NCI-H2171 treated with DMSO at 0.1 percent for 48 hours (cell line): Measurements from ENCODE around the gene SLC6A14.

Experiments used
- DNase-seq: peaks from one replicate; lab custom pipeline; 2025; lab: John Stamatoyannopoulos, UW

Gene SLC6A14, protein sequence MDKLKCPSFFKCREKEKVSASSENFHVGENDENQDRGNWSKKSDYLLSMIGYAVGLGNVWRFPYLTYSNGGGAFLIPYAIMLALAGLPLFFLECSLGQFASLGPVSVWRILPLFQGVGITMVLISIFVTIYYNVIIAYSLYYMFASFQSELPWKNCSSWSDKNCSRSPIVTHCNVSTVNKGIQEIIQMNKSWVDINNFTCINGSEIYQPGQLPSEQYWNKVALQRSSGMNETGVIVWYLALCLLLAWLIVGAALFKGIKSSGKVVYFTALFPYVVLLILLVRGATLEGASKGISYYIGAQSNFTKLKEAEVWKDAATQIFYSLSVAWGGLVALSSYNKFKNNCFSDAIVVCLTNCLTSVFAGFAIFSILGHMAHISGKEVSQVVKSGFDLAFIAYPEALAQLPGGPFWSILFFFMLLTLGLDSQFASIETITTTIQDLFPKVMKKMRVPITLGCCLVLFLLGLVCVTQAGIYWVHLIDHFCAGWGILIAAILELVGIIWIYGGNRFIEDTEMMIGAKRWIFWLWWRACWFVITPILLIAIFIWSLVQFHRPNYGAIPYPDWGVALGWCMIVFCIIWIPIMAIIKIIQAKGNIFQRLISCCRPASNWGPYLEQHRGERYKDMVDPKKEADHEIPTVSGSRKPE

GRCh38 chrX:116436358-116436816 is at the start of gene SLC6A14:
TSS of gene SLC6A14 (plus strand) at chrX:116436606. CDS start at chrX:116436710, 104 bp downstream.
- no peak for DNase-seq

DNA sequence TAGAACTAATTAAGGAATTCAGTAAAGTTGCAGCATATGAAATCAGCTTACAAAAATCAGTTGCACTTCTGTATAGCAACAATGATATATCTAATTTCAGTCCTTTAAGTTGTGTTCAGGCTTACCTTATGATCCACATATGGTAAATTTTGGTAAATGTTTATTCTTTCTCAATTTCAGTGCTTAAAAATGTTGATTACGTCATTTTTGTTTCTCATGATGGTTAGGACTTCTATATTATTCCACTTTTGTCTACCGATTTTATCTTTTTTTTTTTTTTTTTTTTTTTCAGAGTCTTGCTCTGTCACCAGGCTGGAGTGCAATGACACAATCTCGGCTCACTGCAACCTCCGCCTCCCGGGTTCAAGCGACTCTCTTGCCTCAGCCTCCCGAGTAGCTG is 40.7 kb upstream of the SLC6A14 start:
- no peak for DNase-seq

GRCh38 chrX:116399681-116400080 is 36.7 kb upstream of the SLC6A14 start:
- DNase-seq, result no peak

DNA sequence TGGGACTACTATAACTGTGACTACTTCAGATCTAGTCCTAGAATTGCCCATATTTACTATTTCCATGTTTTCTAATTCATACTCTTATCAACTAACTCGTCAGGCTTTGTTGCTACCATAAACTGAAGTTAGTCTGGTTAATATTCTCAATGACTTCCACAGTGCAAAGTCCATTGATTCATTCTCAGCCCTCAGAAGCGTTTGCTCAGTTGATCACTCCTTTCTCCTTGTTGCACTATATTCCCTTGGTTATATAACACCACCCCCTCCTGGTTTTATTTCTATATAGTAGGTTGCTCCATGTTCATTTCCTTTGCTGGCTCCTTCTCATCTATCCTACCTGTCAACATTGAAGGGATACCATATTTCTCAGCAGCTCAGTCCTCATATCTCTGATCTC is 27.2 kb upstream of the SLC6A14 start:
- DNase-seq, result no peak

DNA sequence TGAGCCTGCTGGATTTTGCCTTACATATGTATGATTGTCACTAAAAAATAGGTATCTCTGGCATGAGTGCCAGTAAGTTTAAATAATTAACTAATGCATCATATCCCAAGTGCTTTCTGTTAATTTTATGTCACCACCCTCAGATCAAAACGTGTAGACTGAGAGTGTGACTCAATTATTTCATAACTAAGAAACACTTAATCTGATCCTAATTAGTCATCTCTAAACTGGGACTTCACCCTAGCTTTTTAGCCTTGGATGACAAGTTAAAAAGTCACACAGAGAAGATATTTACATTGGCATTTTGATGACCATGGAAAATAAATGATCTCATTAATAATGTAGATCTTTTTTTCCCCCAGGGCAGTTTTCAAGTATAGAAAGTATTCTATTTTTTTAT is 23.1 kb upstream of the SLC6A14 start:
- no peak for DNase-seq

- no peak for DNase-seq
Measured at GRCh38 chrX:116417214-116417613, 19.2 kb upstream of the SLC6A14 start.

DNA sequence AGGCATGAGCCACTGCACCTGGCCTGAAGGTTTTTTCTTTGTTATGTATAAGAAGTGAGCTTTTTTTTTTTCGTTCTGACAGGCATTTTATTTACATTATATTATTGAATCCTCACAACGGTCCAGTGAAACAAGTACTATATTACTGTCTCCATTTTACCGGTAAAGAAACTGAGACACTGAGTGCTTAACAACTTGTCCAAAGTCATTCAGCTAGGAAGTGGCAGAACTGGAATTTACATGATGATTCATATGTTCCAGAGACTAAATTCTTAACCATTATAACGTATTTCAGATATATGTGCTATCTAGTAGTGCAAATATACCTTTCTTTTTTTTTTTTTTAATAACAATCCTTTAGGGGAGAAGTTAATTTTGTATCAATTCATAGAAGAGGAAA is 18.4 kb upstream of the SLC6A14 start:
- DNase-seq, result no peak

DNA sequence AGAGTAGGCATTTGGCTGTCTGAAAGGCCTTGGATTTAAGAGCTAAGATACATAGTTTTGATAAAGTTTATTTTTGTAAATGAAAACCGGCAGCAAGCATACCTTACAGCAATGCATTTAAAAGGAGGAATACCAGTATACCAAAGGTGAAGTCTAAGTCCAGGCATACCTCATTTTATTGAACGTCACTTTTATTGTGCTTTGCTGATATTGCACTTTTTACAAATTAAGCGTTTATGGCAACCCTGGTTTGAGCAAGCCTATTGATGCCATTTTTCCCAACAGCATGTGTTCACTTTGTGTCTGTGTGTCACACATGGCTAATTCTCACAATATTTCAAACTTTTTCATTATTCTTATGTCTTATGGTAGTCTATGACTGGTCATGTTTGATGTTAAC is 8.4 kb upstream of the SLC6A14 start:
- DNase-seq, result no peak

- DNase-seq, result no peak
Measured at GRCh38 chrX:116435597-116435996, 809 bp upstream of the SLC6A14 start.

DNA sequence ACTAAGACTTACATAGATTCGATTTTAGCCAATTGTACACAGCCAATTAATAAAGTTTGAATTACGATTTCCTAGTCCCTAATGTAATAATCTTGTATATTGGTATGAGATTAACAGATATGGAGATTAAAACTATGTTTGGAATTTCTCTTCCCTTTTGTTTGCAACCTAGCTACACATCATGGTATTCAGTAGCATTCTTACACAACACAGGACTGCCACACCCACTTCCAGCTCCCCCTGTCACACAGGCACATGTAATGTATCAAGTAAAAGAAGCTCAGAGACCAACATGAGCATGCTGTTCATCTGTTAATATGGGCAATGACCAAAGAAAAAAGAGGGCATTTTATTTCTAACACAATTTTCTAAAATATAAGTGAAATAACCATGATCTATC is 12.8 kb downstream of the SLC6A14 start:
- no peak for DNase-seq

- no peak for DNase-seq
Measured at GRCh38 chrX:116462822-116463221, 26.4 kb downstream of the SLC6A14 start, which contains the start of gene CT83. TSS of gene CT83 (minus strand) at chrX:116462976. CDS start at chrX:116462856, 120 bp downstream.

DNA sequence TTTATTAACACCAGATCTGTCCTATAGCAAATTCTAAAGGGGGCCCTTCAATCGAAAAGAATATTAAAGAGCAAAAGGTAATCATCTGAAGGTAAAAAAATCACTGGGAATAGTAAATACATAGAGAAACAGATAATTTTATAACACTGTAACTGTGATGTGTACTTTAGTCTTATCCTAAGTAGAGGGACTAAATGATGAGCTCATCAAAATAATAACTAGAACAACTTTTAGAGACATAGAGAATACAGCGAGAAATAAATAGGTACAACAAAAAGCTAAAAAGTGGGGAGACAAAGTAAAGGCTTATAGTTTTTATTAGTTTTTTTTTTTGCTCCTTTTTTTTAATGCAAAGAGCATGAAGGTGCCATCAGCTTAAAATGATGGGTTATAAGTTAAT is 43.7 kb downstream of the SLC6A14 start:
- DNase-seq, result no peak

DNA sequence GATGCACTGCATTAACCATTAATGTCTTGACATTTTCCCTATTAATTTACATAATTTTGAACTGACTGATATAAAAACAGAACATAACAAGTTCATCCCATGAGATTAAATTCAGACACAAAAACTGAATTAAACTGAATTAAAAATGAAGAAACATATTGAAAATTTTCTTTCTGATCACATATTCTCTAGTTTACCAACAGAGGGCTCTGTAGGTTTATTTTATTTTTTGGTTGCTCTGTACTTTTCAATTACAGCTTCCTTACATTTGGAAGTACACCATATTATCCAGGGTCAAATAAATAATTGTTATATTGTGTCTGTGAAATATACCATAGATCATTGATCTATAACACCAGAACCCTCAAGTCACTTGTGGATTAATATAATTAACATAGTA is 53.7 kb downstream of the SLC6A14 start:
- no peak for DNase-seq

DNA sequence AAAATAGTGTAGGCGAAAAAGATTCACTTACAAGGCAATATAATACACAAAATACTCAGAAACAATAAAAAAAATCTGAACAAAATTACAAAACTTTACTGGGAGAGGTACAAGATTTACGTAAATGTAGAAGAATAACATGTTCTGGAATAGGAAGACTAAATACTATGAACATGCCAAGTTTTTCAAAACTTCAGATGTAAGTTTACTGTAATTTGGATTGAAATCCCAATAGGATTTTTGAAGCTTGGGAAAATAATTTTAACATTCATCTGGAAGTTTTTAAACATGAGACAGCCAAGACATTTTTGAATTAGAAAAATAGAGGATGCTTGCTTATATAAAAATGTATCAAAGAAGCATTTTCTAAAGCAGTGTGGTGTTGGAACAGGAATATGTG is 56.9 kb downstream of the SLC6A14 start:
- DNase-seq, result no peak

GRCh38 chrX:116499780-116500179 is 63.4 kb downstream of the SLC6A14 start:
- no peak for DNase-seq
